ENCODE measurements around the gene TSHR. TPM values are rescaled to one million over a fixed set of nuclear protein-coding genes. Genes with fewer than 3 reads are reported as not detected.

Gene TSHR
- total and polyA plus RNA-seq, 2 of the 13 experiments (the other 11 are each of a cell fraction or from before 2014, with no cell fraction given): not detected

DNA sequence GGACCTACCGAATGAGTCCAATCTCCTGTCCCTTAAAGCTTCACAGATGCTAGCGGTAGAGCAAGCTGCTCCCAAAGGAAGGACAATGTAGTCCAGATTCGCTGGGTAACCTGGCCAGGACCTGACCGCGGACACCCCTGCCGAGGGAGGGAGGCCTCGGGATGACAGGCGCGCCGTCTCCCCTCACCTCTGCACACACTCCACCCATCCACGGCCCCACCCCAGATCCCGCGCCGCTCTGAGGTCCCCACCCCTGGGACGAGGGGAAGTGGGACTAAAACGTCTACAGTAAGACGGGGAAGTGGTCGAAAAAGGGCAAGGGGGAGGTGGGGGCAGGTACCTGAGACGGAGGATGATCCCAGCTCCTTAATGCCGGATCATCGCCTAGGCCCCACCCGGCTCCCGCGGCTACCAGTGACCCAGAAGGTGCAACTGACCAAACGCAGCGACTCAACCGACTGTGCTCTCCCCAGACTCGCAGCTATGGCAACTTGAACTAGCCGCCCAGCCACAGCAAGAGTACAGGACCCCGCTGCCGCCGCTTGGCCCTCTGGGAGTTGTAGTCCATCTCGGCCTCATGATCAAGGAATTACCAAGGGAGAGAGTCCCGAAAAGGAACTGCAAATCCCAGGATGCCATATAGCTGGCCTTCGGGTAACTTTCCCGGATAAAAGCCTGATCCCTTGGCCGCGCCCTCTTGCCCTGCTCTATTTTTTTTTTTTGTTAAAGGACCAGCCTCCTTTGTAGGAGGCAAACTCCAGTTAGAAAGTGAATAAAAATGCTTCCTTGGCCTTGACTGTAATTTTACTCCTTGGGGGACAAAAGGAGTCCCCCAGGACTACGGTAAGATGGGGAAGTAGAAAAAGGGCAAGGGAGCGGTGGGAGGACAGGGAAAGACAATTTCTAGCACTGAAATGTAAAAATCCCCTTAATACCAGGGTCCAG, 13.9 kb upstream of the TSHR start, which contains the start of gene CEP128 (continued):
- TF ChIP-seq, protein P1, sequence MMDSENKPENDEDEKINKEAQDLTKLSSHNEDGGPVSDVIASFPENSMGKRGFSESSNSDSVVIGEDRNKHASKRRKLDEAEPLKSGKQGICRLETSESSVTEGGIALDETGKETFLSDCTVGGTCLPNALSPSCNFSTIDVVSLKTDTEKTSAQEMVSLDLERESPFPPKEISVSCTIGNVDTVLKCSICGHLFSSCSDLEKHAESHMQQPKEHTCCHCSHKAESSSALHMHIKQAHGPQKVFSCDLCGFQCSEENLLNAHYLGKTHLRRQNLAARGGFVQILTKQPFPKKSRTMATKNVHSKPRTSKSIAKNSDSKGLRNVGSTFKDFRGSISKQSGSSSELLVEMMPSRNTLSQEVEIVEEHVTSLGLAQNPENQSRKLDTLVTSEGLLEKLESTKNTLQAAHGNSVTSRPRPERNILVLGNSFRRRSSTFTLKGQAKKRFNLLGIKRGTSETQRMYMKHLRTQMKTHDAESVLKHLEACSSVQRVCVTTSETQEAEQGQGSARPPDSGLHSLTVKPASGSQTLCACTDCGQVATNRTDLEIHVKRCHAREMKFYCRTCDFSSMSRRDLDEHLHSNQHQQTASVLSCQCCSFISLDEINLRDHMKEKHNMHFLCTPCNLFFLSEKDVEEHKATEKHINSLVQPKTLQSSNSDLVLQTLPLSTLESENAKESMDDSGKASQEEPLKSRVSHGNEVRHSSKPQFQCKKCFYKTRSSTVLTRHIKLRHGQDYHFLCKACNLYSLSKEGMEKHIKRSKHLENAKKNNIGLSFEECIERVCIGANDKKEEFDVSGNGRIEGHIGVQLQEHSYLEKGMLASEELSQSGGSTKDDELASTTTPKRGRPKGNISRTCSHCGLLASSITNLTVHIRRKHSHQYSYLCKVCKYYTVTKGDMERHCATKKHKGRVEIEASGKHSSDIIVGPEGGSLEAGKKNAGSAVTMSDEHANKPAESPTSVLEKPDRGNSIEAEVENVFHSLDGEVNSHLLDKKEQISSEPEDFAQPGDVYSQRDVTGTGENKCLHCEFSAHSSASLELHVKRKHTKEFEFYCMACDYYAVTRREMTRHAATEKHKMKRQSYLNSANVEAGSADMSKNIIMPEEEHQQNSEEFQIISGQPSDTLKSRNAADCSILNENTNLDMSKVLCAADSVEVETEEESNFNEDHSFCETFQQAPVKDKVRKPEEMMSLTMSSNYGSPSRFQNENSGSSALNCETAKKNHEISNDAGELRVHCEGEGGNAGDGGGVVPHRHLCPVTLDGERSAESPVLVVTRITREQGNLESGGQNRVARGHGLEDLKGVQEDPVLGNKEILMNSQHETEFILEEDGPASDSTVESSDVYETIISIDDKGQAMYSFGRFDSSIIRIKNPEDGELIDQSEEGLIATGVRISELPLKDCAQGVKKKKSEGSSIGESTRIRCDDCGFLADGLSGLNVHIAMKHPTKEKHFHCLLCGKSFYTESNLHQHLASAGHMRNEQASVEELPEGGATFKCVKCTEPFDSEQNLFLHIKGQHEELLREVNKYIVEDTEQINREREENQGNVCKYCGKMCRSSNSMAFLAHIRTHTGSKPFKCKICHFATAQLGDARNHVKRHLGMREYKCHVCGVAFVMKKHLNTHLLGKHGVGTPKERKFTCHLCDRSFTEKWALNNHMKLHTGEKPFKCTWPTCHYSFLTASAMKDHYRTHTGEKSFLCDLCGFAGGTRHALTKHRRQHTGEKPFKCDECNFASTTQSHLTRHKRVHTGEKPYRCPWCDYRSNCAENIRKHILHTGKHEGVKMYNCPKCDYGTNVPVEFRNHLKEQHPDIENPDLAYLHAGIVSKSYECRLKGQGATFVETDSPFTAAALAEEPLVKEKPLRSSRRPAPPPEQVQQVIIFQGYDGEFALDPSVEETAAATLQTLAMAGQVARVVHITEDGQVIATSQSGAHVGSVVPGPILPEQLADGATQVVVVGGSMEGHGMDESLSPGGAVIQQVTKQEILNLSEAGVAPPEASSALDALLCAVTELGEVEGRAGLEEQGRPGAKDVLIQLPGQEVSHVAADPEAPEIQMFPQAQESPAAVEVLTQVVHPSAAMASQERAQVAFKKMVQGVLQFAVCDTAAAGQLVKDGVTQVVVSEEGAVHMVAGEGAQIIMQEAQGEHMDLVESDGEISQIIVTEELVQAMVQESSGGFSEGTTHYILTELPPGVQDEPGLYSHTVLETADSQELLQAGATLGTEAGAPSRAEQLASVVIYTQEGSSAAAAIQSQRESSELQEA (CRISPR knock-in tag; IDR thresholded peaks at IDR 0.05; ENCODE audit: not compliant biosample characterization): no peak
- TF ChIP-seq SIN3B (IDR thresholded peaks at IDR 0.05; ENCODE audit: low read length) (peak; percentile 99), GABPA (IDR thresholded peaks at IDR 0.05; ENCODE audit: low read depth, low read length) (no peak), GABPA (CRISPR knock-in tag; IDR thresholded peaks at IDR 0.05; ENCODE audit: low read depth) (peak; percentile 76), NONO (IDR thresholded peaks at IDR 0.05) (no peak), NONO (CRISPR knock-in tag; conservative IDR thresholded peaks at IDR 0.05) (0 out of 2 replicates have a peak, but pooled peaks have one; percentile 41), IRF2 (CRISPR knock-in tag; IDR thresholded peaks at IDR 0.05) (peak; percentile 69; the same call in 1 of the 2 replicates)
- TF ChIP-seq, protein P2, sequence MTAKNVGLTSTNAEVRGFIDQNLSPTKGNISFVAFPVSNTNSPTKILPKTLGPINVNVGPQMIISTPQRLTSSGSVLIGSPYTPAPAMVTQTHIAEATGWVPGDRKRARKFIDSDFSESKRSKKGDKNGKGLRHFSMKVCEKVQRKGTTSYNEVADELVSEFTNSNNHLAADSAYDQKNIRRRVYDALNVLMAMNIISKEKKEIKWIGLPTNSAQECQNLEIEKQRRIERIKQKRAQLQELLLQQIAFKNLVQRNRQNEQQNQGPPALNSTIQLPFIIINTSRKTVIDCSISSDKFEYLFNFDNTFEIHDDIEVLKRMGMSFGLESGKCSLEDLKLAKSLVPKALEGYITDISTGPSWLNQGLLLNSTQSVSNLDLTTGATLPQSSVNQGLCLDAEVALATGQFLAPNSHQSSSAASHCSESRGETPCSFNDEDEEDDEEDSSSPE (CRISPR knock-in tag; IDR thresholded peaks at IDR 0.05): peak; percentile 99
- TF ChIP-seq, protein P3, sequence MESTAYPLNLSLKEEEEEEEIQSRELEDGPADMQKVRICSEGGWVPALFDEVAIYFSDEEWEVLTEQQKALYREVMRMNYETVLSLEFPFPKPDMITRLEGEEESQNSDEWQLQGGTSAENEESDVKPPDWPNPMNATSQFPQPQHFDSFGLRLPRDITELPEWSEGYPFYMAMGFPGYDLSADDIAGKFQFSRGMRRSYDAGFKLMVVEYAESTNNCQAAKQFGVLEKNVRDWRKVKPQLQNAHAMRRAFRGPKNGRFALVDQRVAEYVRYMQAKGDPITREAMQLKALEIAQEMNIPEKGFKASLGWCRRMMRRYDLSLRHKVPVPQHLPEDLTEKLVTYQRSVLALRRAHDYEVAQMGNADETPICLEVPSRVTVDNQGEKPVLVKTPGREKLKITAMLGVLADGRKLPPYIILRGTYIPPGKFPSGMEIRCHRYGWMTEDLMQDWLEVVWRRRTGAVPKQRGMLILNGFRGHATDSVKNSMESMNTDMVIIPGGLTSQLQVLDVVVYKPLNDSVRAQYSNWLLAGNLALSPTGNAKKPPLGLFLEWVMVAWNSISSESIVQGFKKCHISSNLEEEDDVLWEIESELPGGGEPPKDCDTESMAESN (CRISPR knock-in tag; conservative IDR thresholded peaks at IDR 0.05): 0 out of 2 replicates have a peak, but pooled peaks have one; percentile 27
- TF ChIP-seq, protein P4, sequence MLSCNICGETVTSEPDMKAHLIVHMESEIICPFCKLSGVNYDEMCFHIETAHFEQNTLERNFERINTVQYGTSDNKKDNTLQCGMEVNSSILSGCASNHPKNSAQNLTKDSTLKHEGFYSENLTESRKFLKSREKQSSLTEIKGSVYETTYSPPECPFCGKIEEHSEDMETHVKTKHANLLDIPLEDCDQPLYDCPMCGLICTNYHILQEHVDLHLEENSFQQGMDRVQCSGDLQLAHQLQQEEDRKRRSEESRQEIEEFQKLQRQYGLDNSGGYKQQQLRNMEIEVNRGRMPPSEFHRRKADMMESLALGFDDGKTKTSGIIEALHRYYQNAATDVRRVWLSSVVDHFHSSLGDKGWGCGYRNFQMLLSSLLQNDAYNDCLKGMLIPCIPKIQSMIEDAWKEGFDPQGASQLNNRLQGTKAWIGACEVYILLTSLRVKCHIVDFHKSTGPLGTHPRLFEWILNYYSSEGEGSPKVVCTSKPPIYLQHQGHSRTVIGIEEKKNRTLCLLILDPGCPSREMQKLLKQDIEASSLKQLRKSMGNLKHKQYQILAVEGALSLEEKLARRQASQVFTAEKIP (CRISPR knock-in tag; IDR thresholded peaks at IDR 0.05; ENCODE audit: borderline replicate concordance): no peak
- TF ChIP-seq, protein P5, sequence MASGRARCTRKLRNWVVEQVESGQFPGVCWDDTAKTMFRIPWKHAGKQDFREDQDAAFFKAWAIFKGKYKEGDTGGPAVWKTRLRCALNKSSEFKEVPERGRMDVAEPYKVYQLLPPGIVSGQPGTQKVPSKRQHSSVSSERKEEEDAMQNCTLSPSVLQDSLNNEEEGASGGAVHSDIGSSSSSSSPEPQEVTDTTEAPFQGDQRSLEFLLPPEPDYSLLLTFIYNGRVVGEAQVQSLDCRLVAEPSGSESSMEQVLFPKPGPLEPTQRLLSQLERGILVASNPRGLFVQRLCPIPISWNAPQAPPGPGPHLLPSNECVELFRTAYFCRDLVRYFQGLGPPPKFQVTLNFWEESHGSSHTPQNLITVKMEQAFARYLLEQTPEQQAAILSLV (CRISPR knock-in tag; IDR thresholded peaks at IDR 0.05; ENCODE audit: borderline replicate concordance): 0 out of 2 replicates have a peak, but pooled peaks have one; percentile 19

All from HepG2 (cell line).